ENCODE results near the gene RERG. TPM values are rescaled to one million over a fixed set of nuclear protein-coding genes. Genes with fewer than 3 reads are reported as not detected.
"Not testable (repeated sequence)": the region's sequence is repeated elsewhere in the genome, so short reads cannot be mapped to it uniquely, and the experiment has no call there.

RERG gene
- total RNA-seq, 8 experiments from 2014 or later, result 0.18 to 23.5 (median 1.7) TPM

- no peak for ATAC-seq (replicated peaks in 6 of 8)
- H3K4me1 ChIP-seq (replicated peaks in 1 of 2), result no peaks in the 10 kb centered on the region
- no peak overlapping the region for H3K4me3 ChIP-seq
- H3K27ac ChIP-seq, result no peak overlapping the region
- in situ Hi-C loops (cut with MboI; ENCODE audit: low pct_unique_long_range_greater_than_20kb in 2 of 9, low sequenced_read_pairs in 9 of 9, unreplicated experiment in 9 of 9), result no loop called here
- 0 to 60% (median 29%) methylated on average over 1 of the region's 1 CpG; no CpG with 5 or more reads in 5 of the 10 experiments for WGBS, 10 experiments
Observed at GRCh38 chr12:15234011-15234410, 12.8 kb upstream of the RERG start.

GRCh38 chr12:15232959-15233358 lies 11.7 kb upstream of the RERG start:
- no peak overlapping the region for H3K4me3 ChIP-seq
- in situ Hi-C loops (cut with MboI; ENCODE audit: low pct_unique_long_range_greater_than_20kb in 2 of 9, low sequenced_read_pairs in 9 of 9, unreplicated experiment in 9 of 9), result no loop called here
- no peak overlapping the region for H3K27ac ChIP-seq
- no peaks in the 10 kb centered on the region for H3K4me1 ChIP-seq (replicated peaks in 1 of 2)
- ATAC-seq (replicated peaks in 6 of 8), result no peak
- WGBS, 10 experiments, result 0 to 83% (median 37%) methylated on average over 1 of the region's 1 CpG; no CpG with 5 or more reads in 4 of the 10 experiments

- H3K4me3 ChIP-seq, result no peak overlapping the region
- no peak overlapping the region for H3K27ac ChIP-seq
- ATAC-seq (replicated peaks in 6 of 8), result no peak
- WGBS, 10 experiments, result 0 to 100% (median 72%) methylated on average over 1 of the region's 1 CpG
- in situ Hi-C loops (cut with MboI; ENCODE audit: low pct_unique_long_range_greater_than_20kb in 2 of 9, low sequenced_read_pairs in 9 of 9, unreplicated experiment in 9 of 9), result no loop called here
- H3K4me1 ChIP-seq (replicated peaks in 1 of 2), result no peaks in the 10 kb centered on the region
Observed at GRCh38 chr12:15231493-15231892, 10.3 kb upstream of the RERG start.

- no peaks in the 10 kb centered on the region for H3K4me1 ChIP-seq (replicated peaks in 1 of 2)
- no peak overlapping the region for H3K4me3 ChIP-seq
- peak in 3 of 8 experiments; percentile 53 to 56 (median 54) for ATAC-seq (replicated peaks in 6 of 8)
- in situ Hi-C loops (cut with MboI; ENCODE audit: low pct_unique_long_range_greater_than_20kb in 2 of 9, low sequenced_read_pairs in 9 of 9, unreplicated experiment in 9 of 9), result no loop called here
- no peak overlapping the region for H3K27ac ChIP-seq
Observed at GRCh38 chr12:15230751-15231150, 9.5 kb upstream of the RERG start.

- no peaks in the 10 kb centered on the region for H3K4me1 ChIP-seq (replicated peaks in 1 of 2)
- H3K27ac ChIP-seq, result no peak overlapping the region
- H3K4me3 ChIP-seq, result no peak overlapping the region
- in situ Hi-C loops (cut with MboI; ENCODE audit: low pct_unique_long_range_greater_than_20kb in 2 of 9, low sequenced_read_pairs in 9 of 9, unreplicated experiment in 9 of 9), result no loop called here
- ATAC-seq (replicated peaks in 6 of 8), result no peak
Observed at GRCh38 chr12:15230137-15230536, 8.9 kb upstream of the RERG start.

GRCh38 chr12:15227004-15227679 lies 5.9 kb upstream of the RERG start:
- in situ Hi-C loops (cut with MboI; ENCODE audit: low pct_unique_long_range_greater_than_20kb in 2 of 9, low sequenced_read_pairs in 9 of 9, unreplicated experiment in 9 of 9), result no loop called here
- no peak overlapping the region for H3K4me3 ChIP-seq
- H3K4me1 ChIP-seq (replicated peaks in 1 of 2), result peaks cover 3 to 7% of the 10 kb centered on the region in 2 donors
- 0 to 67% (median 27%) methylated on average over 2 to 5 of the region's 5 CpGs for WGBS, 10 experiments
- no peak overlapping the region for H3K27ac ChIP-seq
- peak in 4 of 8 experiments; percentile 57 to 85 (median 74) for ATAC-seq (replicated peaks in 6 of 8)

- H3K27ac ChIP-seq; in situ Hi-C loops (cut with MboI; ENCODE audit: low pct_unique_long_range_greater_than_20kb in 2 of 9, low sequenced_read_pairs in 9 of 9, unreplicated experiment in 9 of 9); H3K4me3 ChIP-seq: not testable (repeated sequence)
- WGBS, 10 experiments, result 0 to 56% (median 0%) methylated on average over 1 of the region's 3 CpGs; no CpG with 5 or more reads in 5 of the 10 experiments
- ATAC-seq (replicated peaks in 6 of 8), result peak in 3 of 8 experiments; percentile 8 to 59 (median 45)
- peaks cover 8 to 10% of the 10 kb centered on the region in 2 donors for H3K4me1 ChIP-seq (replicated peaks in 1 of 2)
Observed at GRCh38 chr12:15225863-15226218, 4.6 kb upstream of the RERG start.

- no peak for ATAC-seq (replicated peaks in 6 of 8)
- Histone ChIP-seq H3K27ac (no peak overlapping the region), H3K4me1 (replicated peaks in 1 of 2) (peaks cover 8 to 10% of the 10 kb centered on the region in 2 donors), H3K4me3 (no peak overlapping the region)
- WGBS, 10 experiments, result 19 to 100% (median 60%) methylated on average over 1 to 2 of the region's 2 CpGs; no CpG with 5 or more reads in 1 of the 10 experiments
- in situ Hi-C loops (cut with MboI; ENCODE audit: low pct_unique_long_range_greater_than_20kb in 2 of 9, low sequenced_read_pairs in 9 of 9, unreplicated experiment in 9 of 9), result no loop called here
Observed at GRCh38 chr12:15225136-15225862, 4.1 kb upstream of the RERG start.

- Histone ChIP-seq H3K4me1 (replicated peaks in 1 of 2) (peaks cover 8 to 10% of the 10 kb centered on the region in 2 donors), H3K4me3 (no peak overlapping the region), H3K27ac (no peak overlapping the region)
- in situ Hi-C loops (cut with MboI; ENCODE audit: low pct_unique_long_range_greater_than_20kb in 2 of 9, low sequenced_read_pairs in 9 of 9, unreplicated experiment in 9 of 9), result loop anchor here in 5 of 9 experiments (25.0 kb wide), 3 partner anchors 210 to 385 kb away; partner anchors contain the start of gene ART4 (in 4 of the 5)
- no peak for ATAC-seq (replicated peaks in 6 of 8)
- WGBS, 10 experiments, result 17 to 56% (median 30%) methylated on average over 1 to 3 of the region's 3 CpGs; no CpG with 5 or more reads in 3 of the 10 experiments
Observed at GRCh38 chr12:15222219-15222618, 1.0 kb upstream of the RERG start.

GRCh38 chr12:15220451-15220850 lies 766 bp downstream of the RERG start:
- Histone ChIP-seq H3K4me1 (replicated peaks in 1 of 2) (peaks cover 10% of the 10 kb centered on the region in 2 donors), H3K27ac (no peak overlapping the region), H3K4me3 (peak overlapping the region in 1 of 5 donors; percentile 51)
- 50 to 100% (median 86%) methylated on average over 1 to 4 of the region's 4 CpGs; no CpG with 5 or more reads in 1 of the 10 experiments for WGBS, 10 experiments
- no peak for ATAC-seq (replicated peaks in 6 of 8)
- in situ Hi-C loops (cut with MboI; ENCODE audit: low pct_unique_long_range_greater_than_20kb in 2 of 9, low sequenced_read_pairs in 9 of 9, unreplicated experiment in 9 of 9), result loop anchor here in 5 of 9 experiments (25.0 kb wide), 3 partner anchors 208 to 383 kb away; partner anchors contain the start of gene ART4 (in 4 of the 5)

- in situ Hi-C loops (cut with MboI; ENCODE audit: low pct_unique_long_range_greater_than_20kb in 2 of 9, low sequenced_read_pairs in 9 of 9, unreplicated experiment in 9 of 9), result loop anchor here in 5 of 9 experiments (10.0 to 25.0 kb wide), 4 partner anchors 54 to 381 kb away; partner anchors contain the start of gene ART4 (in 4 of the 5)
- peak in 2 of 8 experiments; percentile 4 to 53 for ATAC-seq (replicated peaks in 6 of 8)
- 40 to 91% (median 78%) methylated on average over 1 to 6 of the region's 6 CpGs; no CpG with 5 or more reads in 1 of the 10 experiments for WGBS, 10 experiments
- H3K4me3 ChIP-seq, result peak overlapping the region in 1 of 5 donors; percentile 18
- H3K27ac ChIP-seq, result no peak overlapping the region
- H3K4me1 ChIP-seq (replicated peaks in 1 of 2), result peaks cover 10% of the 10 kb centered on the region in 2 donors
Observed at GRCh38 chr12:15218794-15219193, 2.4 kb downstream of the RERG start.

- ATAC-seq (replicated peaks in 6 of 8), result no peak
- peaks cover 6 to 11% of the 10 kb centered on the region in 2 donors for H3K4me1 ChIP-seq (replicated peaks in 1 of 2)
- 27 to 89% (median 58%) methylated on average over 1 to 5 of the region's 5 CpGs for WGBS, 10 experiments
- no peak overlapping the region for H3K27ac ChIP-seq
- in situ Hi-C loops (cut with MboI; ENCODE audit: low pct_unique_long_range_greater_than_20kb in 2 of 9, low sequenced_read_pairs in 9 of 9, unreplicated experiment in 9 of 9), result loop anchor here in 5 of 9 experiments (10.0 to 25.0 kb wide), 4 partner anchors 51 to 379 kb away; partner anchors contain the start of gene ART4 (in 4 of the 5)
- no peak overlapping the region for H3K4me3 ChIP-seq
Observed at GRCh38 chr12:15216036-15216889, 5.0 kb downstream of the RERG start.

Measured in motor neuron (in vitro differentiated cells).